Esophagus muscularis mucosa (tissue), 4 donors: ENCODE data around the gene SPACA5.

ENCODE experiments used
- EP300 ChIP-seq: sonication (generic); formaldehyde crosslinking; IDR thresholded peaks from one replicate; pipeline ENCODE4 v1.6.1; 2017; ENCODE audit warnings: antibody characterized with exemption
- POLR2A ChIP-seq: fragments of 450-650 bp; IDR thresholded peaks from one replicate; pipeline ENCODE4 v1.6.1; 2017; ENCODE audit warnings: antibody characterized with exemption, moderate library complexity, mild to moderate bottlenecking, low read depth
- POLR2AphosphoS5 ChIP-seq, 2 donors: sonication (generic); formaldehyde crosslinking; IDR thresholded peaks; one replicate each; pipeline ENCODE4 v1.6.1; 2017; ENCODE audit warnings: antibody characterized with exemption in 2 of 2
- TF ChIP-seq, protein P1 (sequence below), 3 experiments: fragments of 200-600 bp in 2 of 3; fragments of 450-650 bp in 1 of 3; sonication (generic) in 2 of 3; IDR thresholded peaks; one replicate each; pipeline ENCODE4 v1.5.1; 2017 to 2019; ENCODE audit warnings: antibody characterized with exemption in 3 of 3, mild to moderate bottlenecking in 2 of 3, moderate library complexity in 1 of 3

DNA sequence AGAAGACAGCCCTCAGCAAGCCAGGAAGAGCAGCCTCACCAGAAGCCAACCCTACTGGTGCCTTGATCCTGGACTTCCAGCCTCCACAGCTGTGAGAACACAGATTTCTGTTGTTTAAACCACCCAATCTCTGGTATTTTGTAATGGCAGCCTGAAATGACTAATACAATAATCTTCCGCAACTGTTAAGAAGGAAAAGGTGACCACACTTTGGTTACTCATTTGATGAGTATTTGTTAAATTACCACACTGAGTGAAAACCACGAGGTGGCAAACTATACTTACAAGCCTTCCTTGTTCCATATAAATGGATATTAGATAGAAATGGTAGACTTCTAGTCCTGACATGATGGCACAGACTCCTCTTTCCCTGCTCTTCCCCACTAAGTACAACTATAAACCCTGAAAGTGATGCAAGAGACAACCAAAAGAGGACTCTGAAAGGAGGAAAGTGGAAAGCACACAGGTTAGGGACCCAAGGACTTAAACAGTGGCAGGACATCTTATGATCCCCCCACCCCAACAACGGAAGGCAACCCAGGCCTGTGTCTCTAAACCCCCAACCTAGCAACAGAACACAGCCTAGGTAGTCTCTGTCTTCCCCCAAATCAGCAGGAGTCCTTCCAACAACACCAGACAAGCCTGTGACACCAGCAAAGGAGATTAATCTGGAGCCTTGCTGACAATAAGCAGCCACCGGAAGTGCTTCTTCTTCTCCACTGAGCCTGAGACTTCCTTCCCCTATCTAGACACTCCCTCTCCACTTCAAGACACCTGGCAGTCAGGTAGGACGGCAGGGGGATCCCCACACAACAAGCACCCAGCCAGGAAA, 15.3 kb upstream of the SPACA5 start:
- TF ChIP-seq, protein P1, sequence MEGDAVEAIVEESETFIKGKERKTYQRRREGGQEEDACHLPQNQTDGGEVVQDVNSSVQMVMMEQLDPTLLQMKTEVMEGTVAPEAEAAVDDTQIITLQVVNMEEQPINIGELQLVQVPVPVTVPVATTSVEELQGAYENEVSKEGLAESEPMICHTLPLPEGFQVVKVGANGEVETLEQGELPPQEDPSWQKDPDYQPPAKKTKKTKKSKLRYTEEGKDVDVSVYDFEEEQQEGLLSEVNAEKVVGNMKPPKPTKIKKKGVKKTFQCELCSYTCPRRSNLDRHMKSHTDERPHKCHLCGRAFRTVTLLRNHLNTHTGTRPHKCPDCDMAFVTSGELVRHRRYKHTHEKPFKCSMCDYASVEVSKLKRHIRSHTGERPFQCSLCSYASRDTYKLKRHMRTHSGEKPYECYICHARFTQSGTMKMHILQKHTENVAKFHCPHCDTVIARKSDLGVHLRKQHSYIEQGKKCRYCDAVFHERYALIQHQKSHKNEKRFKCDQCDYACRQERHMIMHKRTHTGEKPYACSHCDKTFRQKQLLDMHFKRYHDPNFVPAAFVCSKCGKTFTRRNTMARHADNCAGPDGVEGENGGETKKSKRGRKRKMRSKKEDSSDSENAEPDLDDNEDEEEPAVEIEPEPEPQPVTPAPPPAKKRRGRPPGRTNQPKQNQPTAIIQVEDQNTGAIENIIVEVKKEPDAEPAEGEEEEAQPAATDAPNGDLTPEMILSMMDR (IDR thresholded peaks at IDR 0.05) = no peak
- TF ChIP-seq EP300 (no peak), POLR2A (no peak), POLR2AphosphoS5 (IDR thresholded peaks at IDR 0.05) (no peak)
